GM13976 (cell line): ENCODE data around the gene CDKN2B-AS1.
A peak's percentile ranks its signal among the peaks of the same experiment; 100 is the strongest.

Experiments
- DNase-seq: peaks from one replicate; pipeline ENCODE4 v3.0.0; 2012; ENCODE audit warnings: low spot score
- in situ Hi-C: fragments of 300-500 bp; cut with MboI; formaldehyde crosslinking; loops from one replicate; pipeline ENCODE4 v1.12.0; 2022; ENCODE audit warnings: low sequenced_read_pairs, mixed read lengths, inconsistent platforms; ENCODE audit not compliant: unreplicated experiment
- TF ChIP-seq, protein P1 (sequence below): IDR thresholded peaks from 2 replicates; pipeline ENCODE4 v1.5.1; 2012; ENCODE audit warnings: borderline replicate concordance, mild to moderate bottlenecking; ENCODE audit not compliant: insufficient read depth; ENCODE audit errors: extremely low read depth, missing control alignments, control extremely low read depth

The CDKN2B-AS1 gene

GRCh38 chr9:22036866-22037626 lies 42.5 kb downstream of the CDKN2B-AS1 start:
- DNase-seq = no peak
- TF ChIP-seq, protein P1, sequence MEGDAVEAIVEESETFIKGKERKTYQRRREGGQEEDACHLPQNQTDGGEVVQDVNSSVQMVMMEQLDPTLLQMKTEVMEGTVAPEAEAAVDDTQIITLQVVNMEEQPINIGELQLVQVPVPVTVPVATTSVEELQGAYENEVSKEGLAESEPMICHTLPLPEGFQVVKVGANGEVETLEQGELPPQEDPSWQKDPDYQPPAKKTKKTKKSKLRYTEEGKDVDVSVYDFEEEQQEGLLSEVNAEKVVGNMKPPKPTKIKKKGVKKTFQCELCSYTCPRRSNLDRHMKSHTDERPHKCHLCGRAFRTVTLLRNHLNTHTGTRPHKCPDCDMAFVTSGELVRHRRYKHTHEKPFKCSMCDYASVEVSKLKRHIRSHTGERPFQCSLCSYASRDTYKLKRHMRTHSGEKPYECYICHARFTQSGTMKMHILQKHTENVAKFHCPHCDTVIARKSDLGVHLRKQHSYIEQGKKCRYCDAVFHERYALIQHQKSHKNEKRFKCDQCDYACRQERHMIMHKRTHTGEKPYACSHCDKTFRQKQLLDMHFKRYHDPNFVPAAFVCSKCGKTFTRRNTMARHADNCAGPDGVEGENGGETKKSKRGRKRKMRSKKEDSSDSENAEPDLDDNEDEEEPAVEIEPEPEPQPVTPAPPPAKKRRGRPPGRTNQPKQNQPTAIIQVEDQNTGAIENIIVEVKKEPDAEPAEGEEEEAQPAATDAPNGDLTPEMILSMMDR = no peak
- in situ Hi-C loops = loop anchor here (25.0 kb wide), 1 partner anchor 225 kb away; the partner anchor contains the start of gene MTAP

DNA sequence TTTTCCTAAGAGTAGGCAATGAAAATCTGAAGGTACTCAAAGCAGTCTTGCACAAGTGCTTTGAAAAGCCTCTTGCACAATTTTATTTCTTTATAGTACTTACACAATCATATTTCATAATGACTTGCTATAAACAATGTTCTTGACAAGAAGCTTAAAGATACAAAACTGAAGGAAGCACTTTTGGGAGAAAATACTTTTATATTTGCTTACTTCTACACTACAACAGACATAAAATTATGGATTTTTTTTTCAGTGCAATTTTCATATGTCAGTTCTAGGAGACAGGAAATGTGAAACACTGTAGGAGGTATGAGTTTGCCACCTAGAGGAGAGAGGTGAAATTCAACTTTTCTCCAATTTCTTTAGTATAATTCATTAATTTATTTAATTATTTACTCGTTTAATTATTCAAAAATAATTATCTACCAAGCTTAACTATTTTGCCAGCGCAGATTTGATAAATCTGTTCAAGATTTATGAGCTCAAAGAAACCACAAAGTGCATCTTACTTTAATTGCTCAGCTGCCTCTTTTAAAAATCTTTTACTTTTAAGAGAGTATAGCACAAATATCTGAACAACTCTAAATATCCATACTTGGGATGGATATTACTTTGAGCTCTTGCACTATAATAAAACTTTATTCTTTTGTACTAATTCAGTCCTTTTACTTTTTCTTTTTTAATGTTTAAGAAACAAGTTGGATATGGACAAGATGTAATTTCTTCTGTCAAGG lies 43.5 kb downstream of the CDKN2B-AS1 start:
- in situ Hi-C loops = loop anchor here (25.0 kb wide), 1 partner anchor 226 kb away; the partner anchor contains the start of gene MTAP
- TF ChIP-seq, protein P1 = peak; percentile 21
- DNase-seq = no peak

DNA sequence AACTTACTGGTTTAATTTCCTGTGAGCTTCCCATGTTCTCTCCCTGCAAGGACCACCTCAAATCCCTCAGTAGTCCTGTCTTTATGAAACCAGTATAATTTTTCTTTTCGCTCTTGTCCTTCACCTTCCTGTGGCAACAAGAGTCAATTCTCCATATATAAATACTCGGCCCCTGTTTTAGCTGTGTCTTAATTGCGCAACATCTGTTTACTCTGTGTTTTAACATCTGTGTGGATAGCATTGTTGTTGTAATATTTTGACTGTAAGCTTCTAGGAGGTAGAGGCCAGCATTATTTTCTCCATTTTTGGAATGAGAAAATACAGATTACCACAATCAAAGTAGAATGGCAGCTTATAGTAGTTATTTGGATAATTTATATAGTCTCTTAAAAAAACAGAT lies 44.7 kb downstream of the CDKN2B-AS1 start:
- DNase-seq = no peak
- in situ Hi-C loops = loop anchor here (25.0 kb wide), 1 partner anchor 227 kb away; the partner anchor contains the start of gene MTAP
- TF ChIP-seq, protein P1 = no peak

DNA sequence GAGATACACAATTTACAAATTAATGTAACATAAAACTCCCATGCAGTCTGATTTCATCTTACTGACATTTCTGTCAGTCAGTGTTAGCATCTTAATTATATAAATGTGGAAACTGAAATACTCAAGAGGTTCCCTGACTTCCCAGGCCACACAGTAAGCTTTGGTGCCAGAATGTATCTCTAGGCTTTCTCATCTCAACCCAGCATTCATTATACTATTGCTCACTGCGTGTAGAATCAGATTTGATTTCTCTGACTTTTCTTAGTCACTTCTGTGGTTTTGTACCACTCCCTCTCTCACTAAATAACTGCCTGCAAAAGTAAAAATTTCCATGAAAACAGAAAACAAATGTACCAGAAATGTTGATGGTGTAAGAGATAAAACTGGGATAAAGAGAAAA lies 46.2 kb downstream of the CDKN2B-AS1 start:
- no peak for DNase-seq
- TF ChIP-seq, protein P1 = no peak
- in situ Hi-C loops = loop anchor here (25.0 kb wide), 1 partner anchor 228 kb away; the partner anchor contains the start of gene MTAP

DNA sequence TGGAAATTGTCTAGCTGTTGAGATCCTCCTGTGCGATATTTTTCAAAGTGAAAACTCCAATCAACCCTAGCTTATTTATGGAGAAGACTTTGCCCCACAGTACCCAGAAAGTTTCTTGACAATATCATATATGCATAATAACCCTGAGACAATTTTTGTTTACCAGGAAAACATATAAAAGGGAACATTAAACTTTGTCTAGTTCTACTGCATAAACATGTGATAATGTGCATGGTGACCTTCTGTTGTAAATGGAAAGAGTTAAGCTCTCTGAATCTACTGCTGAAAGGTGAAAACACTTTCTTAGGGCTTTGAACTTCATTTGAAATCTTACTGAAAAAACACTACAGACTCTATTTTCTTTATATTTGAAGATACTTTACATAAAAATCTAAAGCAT lies 46.8 kb downstream of the CDKN2B-AS1 start:
- DNase-seq = no peak
- TF ChIP-seq, protein P1 = no peak
- in situ Hi-C loops = loop anchor here (25.0 kb wide), 1 partner anchor 229 kb away; the partner anchor contains the start of gene MTAP

DNA sequence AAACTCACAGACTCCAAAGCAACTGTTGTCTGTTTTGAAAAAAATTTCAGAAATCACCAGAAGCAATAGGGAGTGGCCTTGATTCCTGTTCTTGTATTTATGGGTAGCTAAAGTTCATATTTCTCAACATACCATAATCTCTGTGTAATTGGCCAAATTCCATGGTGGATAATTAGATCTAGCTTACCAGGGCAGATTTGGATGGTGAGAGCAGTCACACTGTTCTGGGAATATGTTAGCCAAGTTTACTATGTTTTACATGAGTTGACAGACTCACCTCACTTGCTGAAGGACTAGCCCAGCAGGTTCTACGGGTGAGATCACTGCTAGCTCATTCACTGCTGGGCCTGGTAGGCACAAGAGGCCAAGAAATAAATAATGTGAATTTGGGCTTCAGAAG lies 47.2 kb downstream of the CDKN2B-AS1 start:
- DNase-seq = no peak
- in situ Hi-C loops = loop anchor here (25.0 kb wide), 1 partner anchor 229 kb away; the partner anchor contains the start of gene MTAP
- TF ChIP-seq, protein P1 = no peak
